Measurements from ENCODE around the gene ONECUT3.
A peak's percentile ranks its signal among the peaks of the same experiment; 100 is the strongest.

ONECUT3 gene

DNA sequence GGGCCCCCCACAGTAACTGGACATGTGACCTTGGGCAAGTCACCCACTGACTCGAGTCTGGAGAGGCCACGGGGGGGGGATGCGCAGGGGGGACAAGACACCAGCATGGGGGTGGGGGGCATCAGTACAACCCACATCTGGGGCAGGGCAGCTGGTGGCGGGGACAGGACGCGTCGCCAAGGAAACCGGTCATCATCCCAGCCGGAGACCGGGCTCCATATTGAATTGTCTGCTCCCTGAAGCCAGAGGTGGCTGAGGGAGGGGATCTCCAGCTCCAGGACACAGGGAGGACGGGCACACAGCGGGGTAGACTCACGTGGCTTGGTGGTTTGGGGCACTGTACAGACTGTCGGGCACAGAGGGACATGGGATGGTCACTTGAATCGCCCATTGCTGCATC, 11.4 kb downstream of the ONECUT3 start:
- no peak for DNase-seq
- intact Hi-C loops (cut with DNase I): no loop called here

- DNase-seq: no peak
- intact Hi-C loops (cut with DNase I): no loop called here
These were observed 12.1 kb downstream of the ONECUT3 start for GRCh38 chr19:1765232-1765903.

DNA sequence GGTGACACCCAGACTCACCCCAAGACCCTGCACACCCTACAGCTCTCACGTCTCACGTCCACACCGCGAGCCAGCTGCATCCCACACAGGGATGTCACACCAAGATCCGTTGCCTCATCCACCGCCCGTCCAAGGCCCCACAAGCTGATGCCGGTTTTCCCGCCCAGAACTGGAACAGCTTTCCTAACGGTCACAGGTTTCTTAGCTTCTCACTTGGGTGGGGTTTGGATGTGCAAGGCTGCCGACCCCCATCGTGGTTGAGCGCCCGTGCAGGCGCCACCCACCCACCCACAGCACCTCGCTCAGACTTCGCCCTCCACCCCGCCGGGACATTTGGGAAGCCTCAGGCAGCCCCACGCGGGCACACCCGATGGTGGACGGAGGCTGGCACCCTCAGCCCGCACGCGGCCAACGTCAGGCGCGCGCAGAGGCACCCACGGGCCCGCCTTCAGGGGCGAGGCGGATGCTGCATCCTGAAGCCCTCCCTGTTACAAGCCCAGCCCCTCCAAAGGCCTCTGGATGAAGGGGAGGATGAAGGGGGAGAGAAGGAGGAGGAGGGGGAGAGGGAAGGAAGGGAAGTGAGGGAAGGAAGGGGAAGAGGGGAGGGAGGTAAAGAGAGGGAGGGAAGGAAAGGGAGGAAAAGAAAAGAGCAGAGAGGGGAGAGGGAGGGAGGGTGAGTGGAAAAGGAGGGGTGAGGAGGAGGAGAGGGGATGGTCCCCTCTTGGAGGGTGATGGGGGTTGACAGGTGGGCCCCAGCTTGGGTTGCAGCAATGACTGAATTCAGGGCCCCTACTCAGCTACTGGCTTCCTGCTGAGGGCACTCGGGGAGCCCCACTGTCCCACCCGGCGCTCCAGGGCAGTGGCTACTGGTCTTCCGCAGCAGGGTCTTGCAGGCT, 12.8 kb downstream of the ONECUT3 start:
- intact Hi-C loops (cut with DNase I): no loop called here
- DNase-seq: no peak

- DNase-seq: no peak
- intact Hi-C loops (cut with DNase I): no loop called here
These were observed 13.6 kb downstream of the ONECUT3 start for GRCh38 chr19:1766800-1767352.

GRCh38 chr19:1767464-1767933, 14.2 kb downstream of the ONECUT3 start:
- intact Hi-C loops (cut with DNase I): no loop called here
- DNase-seq: peak in 36 of 42 donors; percentile 5 to 80 (median 47)

DNA sequence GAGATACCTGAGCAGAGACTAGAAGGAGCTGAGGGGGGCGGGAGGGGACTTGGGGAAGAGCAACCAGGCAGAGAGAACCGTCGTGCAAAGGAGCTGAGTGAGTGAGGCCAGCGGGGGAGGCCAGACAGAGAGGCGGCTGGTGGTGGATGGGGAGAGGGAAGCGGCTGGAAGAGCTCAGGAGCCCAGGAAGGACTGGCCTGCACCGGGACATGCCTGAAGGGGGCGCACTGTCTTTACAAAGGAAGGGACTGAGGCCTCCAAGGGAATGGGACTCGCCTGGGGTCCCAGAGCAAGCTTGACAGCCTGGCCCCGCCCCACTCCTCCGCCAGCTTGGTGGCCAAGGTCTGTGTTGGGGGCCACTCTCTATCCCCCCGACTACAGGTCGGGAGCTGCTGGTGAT, 14.9 kb downstream of the ONECUT3 start:
- DNase-seq: peak in 1 of 42 donors; percentile 33
- intact Hi-C loops (cut with DNase I): no loop called here

GRCh38 chr19:1768918-1769644, 15.8 kb downstream of the ONECUT3 start:
- DNase-seq: no peak
- intact Hi-C loops (cut with DNase I): no loop called here

- no peak for DNase-seq
- intact Hi-C loops (cut with DNase I): no loop called here
These were observed 16.3 kb downstream of the ONECUT3 start for GRCh38 chr19:1769645-1769985.

- intact Hi-C loops (cut with DNase I): no loop called here
- no peak for DNase-seq
These were observed 17.7 kb downstream of the ONECUT3 start for GRCh38 chr19:1770866-1771576.

DNA sequence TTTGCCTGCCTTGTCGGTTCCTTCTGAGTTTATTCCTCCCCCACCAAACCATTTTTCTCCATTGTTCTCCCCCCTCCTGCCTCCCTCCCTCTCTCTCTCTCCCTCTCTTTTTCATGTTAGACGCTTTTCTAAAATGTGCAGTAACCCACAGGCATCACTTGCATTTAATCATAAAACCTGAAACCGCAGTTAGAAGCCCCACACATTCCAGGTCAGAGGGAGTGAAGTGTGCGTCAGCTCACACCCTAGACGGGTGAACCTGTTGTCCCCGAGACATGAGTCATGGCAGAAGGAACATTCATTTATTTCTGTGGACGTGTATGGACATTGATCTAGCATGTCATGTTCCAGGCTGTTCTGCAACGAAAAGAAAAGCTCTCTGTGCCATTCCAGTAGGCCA, 19.9 kb downstream of the ONECUT3 start:
- DNase-seq: no peak
- intact Hi-C loops (cut with DNase I): no loop called here

GRCh38 chr19:1774989-1775772, 21.9 kb downstream of the ONECUT3 start:
- no peak for DNase-seq
- intact Hi-C loops (cut with DNase I): no loop called here

DNA sequence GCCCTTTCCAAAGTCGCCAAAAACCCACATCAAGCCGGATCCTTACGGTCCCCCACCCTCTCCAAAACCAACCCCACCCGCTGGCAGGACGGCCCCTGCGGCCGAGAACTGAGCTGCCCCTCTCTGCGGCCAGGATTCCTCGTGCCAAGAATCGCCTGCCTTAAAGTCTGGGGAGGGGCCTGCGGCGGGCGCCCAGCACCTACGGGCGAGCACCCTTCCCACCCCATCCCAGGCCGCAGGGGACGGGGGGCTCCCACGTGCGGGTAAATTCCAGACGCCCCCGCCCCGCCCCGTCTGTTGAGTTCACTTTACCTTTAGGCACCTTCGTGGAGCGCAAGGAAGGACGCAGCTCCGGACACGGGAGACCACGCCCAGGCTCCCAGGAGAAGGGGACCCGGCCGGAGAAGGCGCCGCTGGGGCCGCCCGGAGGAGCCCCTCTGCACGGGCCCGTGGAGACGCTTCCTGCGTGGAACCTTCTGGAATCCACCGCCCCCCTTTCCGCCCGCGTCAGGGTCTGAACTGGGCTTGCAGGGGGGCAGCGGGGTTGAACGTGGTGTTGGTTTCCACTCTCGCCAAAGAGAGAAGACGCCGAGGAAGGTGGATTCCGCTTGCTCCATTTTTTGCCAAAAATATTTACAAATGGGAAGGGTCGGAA, 22.8 kb downstream of the ONECUT3 start:
- DNase-seq: no peak
- intact Hi-C loops (cut with DNase I): no loop called here

DNA sequence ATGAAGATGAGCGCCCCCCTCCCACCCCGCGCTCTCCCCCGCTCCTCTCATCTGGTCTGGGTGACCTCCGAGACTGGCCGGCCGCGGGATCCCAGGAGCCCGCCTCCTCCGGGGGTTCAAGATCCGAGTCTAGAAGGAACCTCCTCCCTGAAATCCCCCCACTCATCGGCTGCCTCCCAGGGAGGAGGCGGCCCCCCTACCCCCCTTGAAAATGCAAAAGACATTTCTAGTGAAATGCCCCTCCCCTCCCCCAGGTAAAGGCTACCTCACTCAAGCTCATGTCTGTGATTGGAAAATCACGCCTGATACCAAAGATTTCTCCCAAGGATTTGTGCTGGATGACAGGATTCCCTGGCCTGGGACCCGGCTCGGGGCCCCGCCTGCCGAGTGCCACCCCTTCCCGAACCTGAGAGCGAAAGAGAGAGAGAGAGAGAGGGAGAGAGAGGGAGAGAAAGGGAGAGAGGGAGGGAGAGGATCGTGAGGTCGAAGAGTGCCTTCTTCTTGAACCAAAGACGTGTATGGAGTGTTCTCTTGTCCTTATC, 23.4 kb downstream of the ONECUT3 start:
- DNase-seq: no peak
- intact Hi-C loops (cut with DNase I): no loop called here

- no peak for DNase-seq
- intact Hi-C loops (cut with DNase I): no loop called here
These were observed 23.8 kb downstream of the ONECUT3 start for GRCh38 chr19:1777149-1777548.

- no peak for DNase-seq
- intact Hi-C loops (cut with DNase I): no loop called here
These were observed 26.3 kb downstream of the ONECUT3 start for GRCh38 chr19:1779574-1779973.

DNA sequence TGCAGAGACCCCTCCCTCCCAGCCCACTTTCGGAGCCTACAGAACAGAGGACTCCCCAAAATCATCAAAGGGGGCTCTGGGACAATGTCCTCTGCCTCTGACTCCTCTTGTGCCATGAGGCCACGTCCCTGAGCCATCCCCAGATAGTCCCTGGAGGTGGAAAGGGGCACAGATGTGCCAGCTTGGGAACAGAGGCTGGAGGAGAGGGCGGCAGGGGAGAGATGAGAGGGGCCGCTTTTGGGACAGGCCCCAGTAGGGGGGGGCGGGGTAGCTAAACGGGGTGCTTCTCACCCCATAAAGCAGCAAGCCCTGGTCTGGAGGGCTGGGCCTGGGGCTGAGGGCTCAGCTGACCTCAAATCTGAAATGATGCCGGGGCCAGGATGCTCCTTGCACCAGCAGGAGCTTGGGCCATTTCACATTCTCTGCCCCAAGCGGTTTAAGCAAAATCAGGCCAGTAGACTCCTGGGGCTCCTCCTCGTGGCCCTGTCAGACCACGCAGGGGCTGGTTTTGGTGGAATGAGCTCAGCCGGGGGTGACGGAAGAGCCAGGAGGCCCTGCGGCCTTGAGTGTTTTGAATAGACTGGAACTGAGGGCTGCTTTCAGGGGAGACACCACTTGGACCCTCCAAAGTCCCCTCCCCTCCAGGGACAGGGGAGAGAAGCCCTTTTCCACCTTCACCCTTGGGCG, 27.1 kb downstream of the ONECUT3 start:
- intact Hi-C loops (cut with DNase I): loop anchor here (10.0 kb wide), 1 partner anchor 116 kb away; no protein-coding TSS in a partner anchor
- DNase-seq: no peak

- intact Hi-C loops (cut with DNase I): loop anchor here (10.0 kb wide), 1 partner anchor 118 kb away; no protein-coding TSS in a partner anchor
These were observed 29.2 kb downstream of the ONECUT3 start for GRCh38 chr19:1782521-1782920.

More at GRCh38 chr19:1782521-1782920, 29.2 kb downstream of the ONECUT3 start:
- DNase-seq: no peak
